H1 (cell line): ENCODE data around the gene PRDM15. TPM values are rescaled to one million over a fixed set of nuclear protein-coding genes. Genes with fewer than 3 reads are reported as not detected.

ENCODE experiments used
- CTCF ChIA-PET: fragments of 300-600 bp; sonication (Branson Sonifier 250); formaldehyde crosslinking; loops from one replicate; lab custom pipeline; 2021; ENCODE audit not compliant: partially characterized antibody; lab: Charles Lee
- POLR2A ChIA-PET: fragments of 300-600 bp; sonication (Branson Sonifier 250); formaldehyde crosslinking; loops from one replicate; lab custom pipeline; 2021; ENCODE audit warnings: inconsistent platforms; ENCODE audit not compliant: partially characterized antibody; lab: Charles Lee
- DNase-seq, 2 experiments: peaks; one replicate each; pipeline versions ENCODE4 v3.0.0 to v3.0.0-alpha.2; 2010 to 2022; ENCODE audit warnings: low spot score in 2 of 2, low read depth in 1 of 2, mixed read lengths in 1 of 2
- FAIRE-seq: peaks from 2 replicates; lab custom pipeline; 2011; peaks lifted over from hg19 to GRCh38; lab: Jason Lieb, UNC
- H2AFZ ChIP-seq: 2 replicates; pipeline ENCODE4 v1.8.1; 2012; ENCODE audit warnings: low read length, inconsistent platforms
- H2AK5ac ChIP-seq: 2 replicates; pipeline ENCODE4 v1.6.1; 2013; ENCODE audit warnings: low read depth, low read length
- H2BK120ac ChIP-seq: replicated peaks from 2 replicates; pipeline ENCODE3; 2013; ENCODE audit warnings: low read depth, low read length, inconsistent platforms
- H2BK12ac ChIP-seq: 2 replicates; pipeline ENCODE4 v1.6.1; 2013; ENCODE audit warnings: low read depth, low read length
- H2BK15ac ChIP-seq: 2 replicates; pipeline ENCODE4 v1.6.1; 2013; ENCODE audit warnings: low read length
- H2BK20ac ChIP-seq: 2 replicates; pipeline ENCODE4 v1.6.1; 2013; ENCODE audit warnings: low read length
- H2BK5ac ChIP-seq: 2 replicates; pipeline ENCODE4 v1.6.1; 2013; ENCODE audit warnings: low read depth, low read length
- H3K14ac ChIP-seq: 2 replicates; pipeline ENCODE4 v1.6.1; 2013; ENCODE audit warnings: inconsistent platforms; ENCODE audit not compliant: insufficient read length
- H3K18ac ChIP-seq: 2 replicates; pipeline ENCODE4 v1.6.1; 2013; ENCODE audit warnings: low read length; ENCODE audit errors: extremely low read depth
- H3K23ac ChIP-seq: 2 replicates; pipeline ENCODE4 v1.6.1; 2013; ENCODE audit warnings: inconsistent platforms; ENCODE audit not compliant: insufficient read length
- H3K23me2 ChIP-seq: 2 replicates; pipeline ENCODE4 v1.6.1; 2013; ENCODE audit warnings: low read depth, low read length
- H3K27ac ChIP-seq: 2 replicates; pipeline ENCODE4 v1.6.1; 2011; ENCODE audit warnings: low read depth, low read length, inconsistent platforms
- H3K27me3 ChIP-seq, 4 experiments: replicated peaks in 1 of 4; 1 replicate in 1 of 4; 2 replicates in 3 of 4; pipeline versions ENCODE4 v1.6.1 to v1.8.1; 2011 to 2013; ENCODE audit warnings: low read length in 3 of 4, mild to moderate bottlenecking in 3 of 4, inconsistent platforms in 2 of 4, mixed read lengths in 2 of 4, moderate library complexity in 1 of 4; ENCODE audit not compliant: control insufficient read depth in 3 of 4, insufficient read depth in 3 of 4; ENCODE audit errors: extremely low read depth in 1 of 4
- H3K36me3 ChIP-seq, 4 experiments: 2 replicates each; pipeline versions ENCODE4 v1.6.1 to v1.8.1; 2011 to 2013; ENCODE audit warnings: mild to moderate bottlenecking in 4 of 4, low read length in 3 of 4, moderate library complexity in 2 of 4, control low read depth in 1 of 4, inconsistent platforms in 1 of 4; ENCODE audit not compliant: insufficient read depth in 4 of 4, control insufficient read depth in 2 of 4
- H3K4ac ChIP-seq: replicated peaks from 2 replicates; pipeline ENCODE3; 2013; ENCODE audit warnings: low read length, low read depth, mixed read lengths, inconsistent platforms; ENCODE audit not compliant: insufficient read length
- H3K4me1 ChIP-seq, 4 experiments: replicated peaks in 1 of 4; 1 replicate in 1 of 4; 2 replicates in 3 of 4; pipeline versions ENCODE4 v1.6.1 to v1.8.1; 2011 to 2013; ENCODE audit warnings: low read length in 3 of 4, inconsistent platforms in 2 of 4, mixed read lengths in 1 of 4; ENCODE audit not compliant: insufficient read depth in 4 of 4, control insufficient read depth in 3 of 4
- H3K4me2 ChIP-seq, 2 experiments: 2 replicates each; pipeline versions ENCODE4 v1.6.1 to v1.8.1; 2011 to 2013; ENCODE audit warnings: low read depth in 2 of 2, low read length in 2 of 2, control low read depth in 1 of 2, inconsistent platforms in 1 of 2, mild to moderate bottlenecking in 1 of 2; ENCODE audit not compliant: insufficient read depth in 1 of 2
- H3K4me3 ChIP-seq, 4 experiments: fragments of 200-600, 300-600 bp in 1 of 4; sonication (generic), shearing (Covaris generic), sonication (Bioruptor Twin) in 1 of 4; 2 replicates each; pipeline versions ENCODE4 v1.5.1 to v1.8.1; 2011 to 2016; ENCODE audit warnings: low read length in 4 of 4, low read depth in 3 of 4, control low read depth in 2 of 4, inconsistent platforms in 2 of 4, mild to moderate bottlenecking in 2 of 4, mixed read lengths in 1 of 4, moderate library complexity in 1 of 4; ENCODE audit not compliant: insufficient read depth in 2 of 4; ENCODE audit errors: extremely low read depth in 1 of 4
- H3K56ac ChIP-seq: replicated peaks from 2 replicates; pipeline ENCODE3; 2013; ENCODE audit warnings: low read depth, mild to moderate bottlenecking, mixed read lengths, low read length, inconsistent platforms; ENCODE audit not compliant: insufficient read length
- H3K79me1 ChIP-seq: 2 replicates; pipeline ENCODE4 v1.6.1; 2013; ENCODE audit warnings: low read depth, low read length, control low read depth
- H3K79me2 ChIP-seq, 2 experiments: 2 replicates each; pipeline versions ENCODE4 v1.6.1 to v1.8.1; 2012 to 2013; ENCODE audit warnings: low read length in 2 of 2, mild to moderate bottlenecking in 2 of 2, inconsistent platforms in 1 of 2; ENCODE audit not compliant: insufficient read depth in 2 of 2, control insufficient read depth in 1 of 2
- H3K9ac ChIP-seq, 4 experiments: replicated peaks in 1 of 4; 1 replicate in 1 of 4; 2 replicates in 3 of 4; pipeline versions ENCODE4 v1.6.1 to v1.8.1; 2011 to 2013; ENCODE audit warnings: low read depth in 3 of 4, low read length in 3 of 4, control low read depth in 2 of 4, mild to moderate bottlenecking in 2 of 4, moderate library complexity in 2 of 4, inconsistent platforms in 1 of 4; ENCODE audit errors: extremely low read depth in 1 of 4
- H3K9me3 ChIP-seq, 2 experiments: 2 replicates each; pipeline versions ENCODE4 v1.6.1 to v1.8.1; 2012 to 2013; ENCODE audit warnings: mild to moderate bottlenecking in 2 of 2, moderate library complexity in 2 of 2, control low read depth in 1 of 2, inconsistent platforms in 1 of 2, low read depth in 1 of 2, low read length in 1 of 2, mixed read lengths in 1 of 2; ENCODE audit not compliant: insufficient read depth in 2 of 2
- H4K20me1 ChIP-seq, 2 experiments: replicated peaks in 1 of 2; 2 replicates each; pipeline versions ENCODE3 to v1.8.1; 2011 to 2013; ENCODE audit warnings: inconsistent platforms in 2 of 2, low read length in 2 of 2, mild to moderate bottlenecking in 1 of 2; ENCODE audit not compliant: insufficient read depth in 2 of 2, control insufficient read depth in 1 of 2
- H4K5ac ChIP-seq: 2 replicates; pipeline ENCODE4 v1.6.1; 2013; ENCODE audit warnings: low read length, low read depth, mixed read lengths, inconsistent platforms; ENCODE audit not compliant: insufficient read length
- H4K8ac ChIP-seq: 2 replicates; pipeline ENCODE4 v1.8.0; 2013; ENCODE audit warnings: mild to moderate bottlenecking, moderate library complexity, low read length, inconsistent platforms; ENCODE audit not compliant: insufficient read depth; ENCODE audit errors: extremely low read depth
- H4K91ac ChIP-seq: replicated peaks from 2 replicates; pipeline ENCODE3; 2013; ENCODE audit warnings: low read length, mixed read lengths, inconsistent platforms; ENCODE audit not compliant: insufficient read length
- BRCA1 ChIP-seq: IDR thresholded peaks from 2 replicates; pipeline ENCODE4 v1.6.1; 2012; ENCODE audit warnings: low read depth, low read length, improper control_type of control experiment
- E2F6 ChIP-seq: IDR thresholded peaks from 2 replicates; pipeline ENCODE4 v1.6.1; 2012; ENCODE audit warnings: inconsistent platforms
- EGR1 ChIP-seq: IDR thresholded peaks from 2 replicates; pipeline ENCODE4 v1.6.1; 2011; ENCODE audit warnings: low read depth, low read length, borderline replicate concordance
- EZH2 ChIP-seq: fragments of 200-600 bp; sonication (generic); IDR thresholded peaks from 2 replicates; pipeline ENCODE4 v1.7.1; 2012; ENCODE audit warnings: low read depth, mild to moderate bottlenecking, moderate library complexity, low read length, inconsistent platforms; ENCODE audit not compliant: severe bottlenecking
- KDM1A ChIP-seq: fragments of 200-600, 300-600 bp; sonication (generic); IDR thresholded peaks from 2 replicates; pipeline ENCODE4 v1.7.1; 2016; ENCODE audit warnings: mild to moderate bottlenecking, low read length, borderline replicate concordance
- KDM5A ChIP-seq: fragments of 200-600 bp; IDR thresholded peaks from 2 replicates; pipeline ENCODE4 v1.7.1; 2012; ENCODE audit warnings: mild to moderate bottlenecking, low read length, inconsistent platforms, mixed read lengths
- NRF1 ChIP-seq: IDR thresholded peaks from 2 replicates; pipeline ENCODE4 v1.6.1; 2011; ENCODE audit warnings: mild to moderate bottlenecking, low read depth, low read length, improper control_type of control experiment
- RBBP5 ChIP-seq: IDR thresholded peaks from 2 replicates; pipeline ENCODE4 v1.7.1; 2012; ENCODE audit warnings: low read depth, mild to moderate bottlenecking, inconsistent platforms, low read length, moderate library complexity, borderline replicate concordance
- RFX5 ChIP-seq: IDR thresholded peaks from 2 replicates; pipeline ENCODE4 v1.6.1; 2011; ENCODE audit warnings: low read depth, low read length, improper control_type of control experiment, borderline replicate concordance
- RXRA ChIP-seq: IDR thresholded peaks from 2 replicates; pipeline ENCODE4 v1.6.1; 2011; ENCODE audit warnings: low read depth, mild to moderate bottlenecking, low read length, moderate library complexity; ENCODE audit not compliant: insufficient read depth
- SIRT6 ChIP-seq: IDR thresholded peaks from one replicate; pipeline ENCODE4 v1.7.1; 2012; ENCODE audit warnings: low read length, inconsistent platforms
- SP2 ChIP-seq: IDR thresholded peaks from 2 replicates; pipeline ENCODE4 v1.6.1; 2012; ENCODE audit warnings: mild to moderate bottlenecking, low read length, inconsistent platforms
- TAF1 ChIP-seq: IDR thresholded peaks from 2 replicates; pipeline ENCODE4 v1.6.1; 2011; ENCODE audit warnings: mild to moderate bottlenecking, low read depth, low read length
- TCF12 ChIP-seq: IDR thresholded peaks from 2 replicates; pipeline ENCODE4 v1.6.1; 2011; ENCODE audit warnings: low read depth, mild to moderate bottlenecking, low read length
- ZNF274 ChIP-seq: IDR thresholded peaks from 2 replicates; pipeline ENCODE4 v1.7.0; 2012; ENCODE audit warnings: low read length, borderline replicate concordance; ENCODE audit errors: extremely low read depth
- WGBS, 2 experiments: shearing (Covaris generic) in 1 of 2; methylation state at CpG; one replicate each; pipeline versions ENCODE4 v1.1.6 to v1.1.7; 2013 to 2015; ENCODE audit warnings: low lambda C conversion rate in 2 of 2, mixed read lengths in 2 of 2, inconsistent platforms in 1 of 2, low coverage in 1 of 2, missing lambda C conversion rate in 1 of 2; ENCODE audit not compliant: insufficient replicate concordance in 2 of 2, insufficient coverage in 1 of 2, insufficient read length in 1 of 2; ENCODE audit errors: extremely low coverage in 1 of 2, missing lambda C conversion rate in 1 of 2; 5-methylcytosine and 5-hydroxymethylcytosine counted together
- polyA plus RNA-seq, 7 experiments: library from polyadenylated mRNA; depleted of rRNA in 3 of 7; stranded (reverse) in 5 of 7; unstranded in 2 of 7; fragments of >200 nt in 5 of 7; fragments of 200-250 nt in 2 of 7; gene quantifications; 1 replicate in 5 of 7; 2 replicates in 1 of 7; 4 replicates in 1 of 7; pipeline versions ENCODE4 v1.2.1 to v1.2.3, GENCODE V29; 2011 to 2013; ENCODE audit warnings: missing spikeins in 2 of 7, mixed read lengths in 2 of 7
- total RNA-seq: library from RNA; stranded (reverse); fragmentation: NEBNext Ultra II Directional; extraction: Animal tissue kit (Norgen Biotek cat#: 25700); gene quantifications from 2 replicates; pipeline ENCODE4 v1.2.1, GENCODE V29; 2021

PRDM15 gene
- total and polyA plus RNA-seq, 2 of the 8 experiments (the other 6 are each of a cell fraction or from before 2014, with no cell fraction given): 9.7 to 10.5 TPM

- CTCF ChIA-PET: no interaction called here
- no peak overlapping the region for H2BK20ac ChIP-seq
- peaks cover 0 to 17% (median 4%) of the 10 kb centered on the region in 4 experiments; a peak in 5 of 7 replicates for H3K4me1 ChIP-seq
- FAIRE-seq: no peak
- H3K79me1 ChIP-seq: 0 out of 2 replicates have a peak, but pooled peaks cover 2% of the 10 kb centered on the region
- H2BK120ac ChIP-seq: no peak overlapping the region
- H2BK12ac ChIP-seq: no peak overlapping the region
- no peak overlapping the region for H4K5ac ChIP-seq
- no peak overlapping the region for H2AFZ ChIP-seq
- H2AK5ac ChIP-seq: no peak overlapping the region
- TF ChIP-seq EGR1 (no peak), KDM5A (no peak), TAF1 (no peak), RFX5 (no peak), TCF12 (no peak), SIRT6 (no peak), RXRA (no peak), E2F6 (no peak), EZH2 (no peak), BRCA1 (no peak), ZNF274 (no peak), RBBP5 (no peak), SP2 (no peak), NRF1 (no peak), KDM1A (no peak)
- H3K14ac ChIP-seq: no peak overlapping the region
- H3K56ac ChIP-seq: no peak overlapping the region
- H3K18ac ChIP-seq: no peak overlapping the region
- POLR2A ChIA-PET: no interaction called here
- peaks cover 4% of the 10 kb centered on the region; the same call in 1 of the 2 replicates for H3K23me2 ChIP-seq
- no peak for DNase-seq
- no peak overlapping the region for H3K4me3 ChIP-seq
- H3K9me3 ChIP-seq: no peaks in the 10 kb centered on the region
- no peak overlapping the region for H4K8ac ChIP-seq
- H3K27ac ChIP-seq: no peak overlapping the region
- H3K27me3 ChIP-seq: no peaks in the 10 kb centered on the region
- no peak overlapping the region for H4K91ac ChIP-seq
- no peaks in the 10 kb centered on the region for H3K36me3 ChIP-seq
- no peak overlapping the region for H3K4ac ChIP-seq
- H2BK5ac ChIP-seq: no peak overlapping the region
- H3K79me2 ChIP-seq: peaks cover 0 to 20% of the 10 kb centered on the region in 2 experiments; a peak in 2 of 4 replicates
- peaks cover 0 to 3% of the 10 kb centered on the region in 2 experiments for H4K20me1 ChIP-seq
- no peak overlapping the region for H2BK15ac ChIP-seq
- H3K4me2 ChIP-seq: no peak overlapping the region
- H3K9ac ChIP-seq: no peak overlapping the region
- WGBS, 2 experiments: 92% methylated on average over 6 of the region's 6 CpGs; no CpG with 5 or more reads in 1 of the 2 experiments
- no peak overlapping the region for H3K23ac ChIP-seq
Measured at GRCh38 chr21:41881051-41881450, 1.9 kb upstream of the PRDM15 start.
